GM12891 (cell line): ENCODE results near the gene MYO7A.
A peak's percentile ranks its signal among the peaks of the same experiment; 100 is the strongest.

Experiments
- DNase-seq: peaks from one replicate; pipeline ENCODE4 v3.0.0; 2011; ENCODE audit warnings: low spot score; ENCODE audit not compliant: insufficient read length
- FAIRE-seq: peaks from 2 replicates; lab custom pipeline; 2011; peaks lifted over from hg19 to GRCh38; lab: Jason Lieb, UNC
- PAX5 ChIP-seq: IDR thresholded peaks from 2 replicates; pipeline ENCODE4 v1.6.1; 2011; ENCODE audit warnings: low read length, moderate library complexity, mild to moderate bottlenecking; ENCODE audit not compliant: insufficient read depth, severe bottlenecking
- POLR2A ChIP-seq: IDR thresholded peaks from 2 replicates; pipeline ENCODE4 v1.6.1; 2011; ENCODE audit warnings: low read depth, low read length, control low read depth
- POLR2AphosphoS5 ChIP-seq: IDR thresholded peaks from 2 replicates; pipeline ENCODE4 v1.6.1; 2011; ENCODE audit warnings: low read depth, low read length, control low read depth
- POU2F2 ChIP-seq: IDR thresholded peaks from 2 replicates; pipeline ENCODE4 v1.6.1; 2011; ENCODE audit warnings: low read depth, mild to moderate bottlenecking, control low read depth, low read length, moderate library complexity
- SPI1 ChIP-seq: IDR thresholded peaks from 2 replicates; pipeline ENCODE4 v1.6.1; 2011; ENCODE audit warnings: low read depth, low read length, control low read depth
- TAF1 ChIP-seq: IDR thresholded peaks from 2 replicates; pipeline ENCODE4 v1.6.1; 2011; ENCODE audit warnings: low read depth, low read length, control low read depth

The MYO7A gene

DNA sequence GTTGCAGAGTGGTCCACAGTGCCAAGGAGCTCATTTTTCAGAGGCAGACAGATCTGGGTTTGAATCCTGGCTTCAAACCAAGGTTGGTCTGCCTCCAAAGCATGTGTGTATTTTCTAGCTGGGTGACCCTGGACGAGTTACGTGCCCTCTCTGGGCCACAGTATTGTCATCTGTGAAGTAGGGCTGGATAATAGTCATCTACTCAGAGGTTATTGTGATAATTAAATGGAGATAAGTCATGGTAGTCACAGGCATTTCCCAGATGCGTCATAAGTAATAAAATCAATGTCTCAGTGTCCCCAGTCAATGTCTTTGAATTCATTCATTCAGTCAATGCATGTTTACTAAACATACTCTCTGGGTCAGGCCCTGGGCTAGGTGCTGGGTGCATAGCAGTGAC is 16.8 kb upstream of the MYO7A start:
- FAIRE-seq (no peak), DNase-seq (no peak)
- TF ChIP-seq POLR2A (no peak), SPI1 (no peak), TAF1 (no peak), POU2F2 (no peak), POLR2AphosphoS5 (no peak), PAX5 (no peak)

DNA sequence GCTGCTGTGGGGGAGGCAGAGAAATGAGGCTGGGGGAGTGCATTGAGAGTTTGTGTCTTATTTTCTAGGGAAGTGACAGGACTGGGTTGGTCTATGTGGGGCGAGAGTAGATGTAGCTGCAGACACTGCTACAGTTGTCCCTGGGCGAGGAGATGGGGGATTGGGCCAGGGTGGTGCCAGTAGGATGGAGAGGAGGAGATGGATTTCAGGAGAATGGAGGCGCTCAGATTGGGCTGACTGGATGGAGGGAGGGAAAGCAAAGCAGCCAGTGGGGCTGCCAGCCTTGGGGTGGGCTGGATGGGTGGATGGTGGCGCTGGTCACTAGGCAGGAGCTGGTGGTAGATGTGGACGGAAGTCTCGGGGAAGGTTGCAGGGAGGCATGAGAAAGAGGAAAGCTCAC is 16.1 kb upstream of the MYO7A start:
- TF ChIP-seq SPI1 (no peak), PAX5 (no peak), POLR2AphosphoS5 (no peak), POLR2A (no peak), POU2F2 (no peak), TAF1 (no peak)
- FAIRE-seq (no peak), DNase-seq (no peak)

GRCh38 chr11:77112641-77113381 is 15.2 kb upstream of the MYO7A start:
- DNase-seq (no peak), FAIRE-seq (no peak)
- no peak for TF ChIP-seq SPI1
- TF ChIP-seq POU2F2: no peak
- TF ChIP-seq PAX5: no peak
- TF ChIP-seq TAF1: no peak
- no peak for TF ChIP-seq POLR2A
- no peak for TF ChIP-seq POLR2AphosphoS5

- no peak for TF ChIP-seq SPI1
- TF ChIP-seq PAX5: no peak
- TF ChIP-seq POU2F2: no peak
- no peak for TF ChIP-seq TAF1
- TF ChIP-seq POLR2A: no peak
- TF ChIP-seq POLR2AphosphoS5: no peak
- FAIRE-seq: no peak
- peak; percentile 61 for DNase-seq
Measured at GRCh38 chr11:77113382-77114088, 14.5 kb upstream of the MYO7A start.

- no peak for FAIRE-seq
- TF ChIP-seq POLR2A (no peak), POLR2AphosphoS5 (no peak), PAX5 (no peak), TAF1 (no peak), SPI1 (no peak), POU2F2 (no peak)
- DNase-seq: no peak
Measured at GRCh38 chr11:77114089-77114463, 14.0 kb upstream of the MYO7A start.

DNA sequence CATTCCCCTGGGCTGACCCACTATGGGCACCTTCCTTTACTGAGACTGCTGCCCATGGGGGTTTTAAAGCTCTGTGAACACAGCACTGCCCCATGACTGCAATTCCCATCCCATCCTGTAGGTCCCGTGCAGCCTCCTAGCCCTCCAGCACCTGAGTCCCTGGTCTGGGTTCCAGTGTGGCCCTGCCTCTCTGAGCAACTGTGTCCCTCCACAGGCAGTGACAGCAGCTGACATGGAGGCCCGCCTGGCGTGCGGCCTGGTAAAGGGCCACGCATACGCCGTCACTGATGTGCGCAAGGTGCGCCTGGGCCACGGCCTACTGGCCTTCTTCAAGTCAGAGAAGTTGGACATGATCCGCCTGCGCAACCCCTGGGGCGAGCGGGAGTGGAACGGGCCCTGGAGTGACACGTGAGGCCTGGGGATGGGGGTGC is 12.8 kb upstream of the MYO7A start:
- DNase-seq (peak; percentile 53), FAIRE-seq (no peak)
- TF ChIP-seq TAF1 (no peak), POLR2A (no peak), PAX5 (no peak), SPI1 (no peak), POLR2AphosphoS5 (no peak), POU2F2 (no peak)

DNA sequence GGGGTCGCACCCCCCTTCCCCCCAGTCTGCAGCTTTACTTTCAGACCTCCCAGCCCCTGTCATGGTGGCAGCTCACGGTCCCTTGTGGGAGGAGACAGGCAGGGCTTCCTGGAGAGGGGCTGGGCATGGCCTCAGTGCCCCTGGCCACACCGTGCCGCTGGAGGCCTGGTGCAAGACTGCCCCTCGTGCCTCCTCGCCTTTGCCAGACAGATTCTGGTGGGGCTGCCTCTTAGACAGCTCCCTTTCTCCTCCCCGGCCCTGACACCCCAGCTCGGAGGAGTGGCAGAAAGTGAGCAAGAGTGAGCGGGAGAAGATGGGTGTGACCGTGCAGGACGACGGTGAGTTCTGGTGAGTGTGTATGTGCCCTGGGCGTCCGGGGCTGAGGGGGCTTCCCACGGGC is 12.1 kb upstream of the MYO7A start:
- DNase-seq: no peak
- TF ChIP-seq POU2F2 (no peak), TAF1 (no peak), SPI1 (no peak), POLR2AphosphoS5 (no peak), POLR2A (no peak), PAX5 (no peak)
- no peak for FAIRE-seq

DNA sequence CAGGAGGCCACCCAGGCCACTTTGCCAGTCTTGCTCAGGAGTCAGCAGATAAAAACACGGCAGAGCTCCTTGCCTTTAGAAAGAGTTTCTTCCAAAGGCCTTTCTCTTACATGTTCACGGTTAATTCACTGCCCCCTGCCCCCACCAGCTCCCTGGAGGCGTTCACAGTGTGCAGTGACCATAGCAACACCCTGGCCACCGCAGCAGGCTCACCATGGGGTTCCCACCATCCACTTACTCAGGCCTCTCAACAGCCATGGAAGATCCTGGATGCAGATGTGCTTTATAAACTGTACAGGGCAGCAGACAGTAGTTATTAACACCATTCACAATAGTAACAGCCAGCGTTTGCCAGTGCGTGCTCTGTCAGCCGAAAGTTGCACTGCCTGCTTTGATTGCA is 10.6 kb upstream of the MYO7A start:
- FAIRE-seq: no peak
- DNase-seq: no peak
- TF ChIP-seq POLR2AphosphoS5: no peak
- TF ChIP-seq TAF1: no peak
- TF ChIP-seq POU2F2: no peak
- TF ChIP-seq POLR2A: no peak
- TF ChIP-seq SPI1: no peak
- no peak for TF ChIP-seq PAX5

DNA sequence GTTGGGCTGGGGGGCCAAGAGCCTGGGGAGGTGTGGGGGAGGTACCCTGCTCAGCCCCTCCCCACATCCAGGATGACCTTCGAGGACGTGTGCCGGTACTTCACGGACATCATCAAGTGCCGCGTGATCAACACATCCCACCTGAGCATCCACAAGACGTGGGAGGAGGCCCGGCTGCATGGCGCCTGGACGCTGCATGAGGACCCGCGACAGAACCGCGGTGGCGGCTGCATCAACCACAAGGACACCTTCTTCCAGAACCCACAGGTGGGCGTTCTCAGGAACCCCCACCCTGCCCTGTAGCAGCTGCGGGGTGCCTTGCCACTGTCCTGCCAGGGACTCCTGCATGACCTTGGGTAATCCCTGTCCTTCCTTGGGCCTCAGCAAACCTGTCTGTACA is 10.0 kb upstream of the MYO7A start:
- TF ChIP-seq TAF1 (no peak), POLR2AphosphoS5 (no peak), SPI1 (no peak), PAX5 (no peak), POLR2A (no peak), POU2F2 (no peak)
- FAIRE-seq: no peak
- no peak for DNase-seq

DNA sequence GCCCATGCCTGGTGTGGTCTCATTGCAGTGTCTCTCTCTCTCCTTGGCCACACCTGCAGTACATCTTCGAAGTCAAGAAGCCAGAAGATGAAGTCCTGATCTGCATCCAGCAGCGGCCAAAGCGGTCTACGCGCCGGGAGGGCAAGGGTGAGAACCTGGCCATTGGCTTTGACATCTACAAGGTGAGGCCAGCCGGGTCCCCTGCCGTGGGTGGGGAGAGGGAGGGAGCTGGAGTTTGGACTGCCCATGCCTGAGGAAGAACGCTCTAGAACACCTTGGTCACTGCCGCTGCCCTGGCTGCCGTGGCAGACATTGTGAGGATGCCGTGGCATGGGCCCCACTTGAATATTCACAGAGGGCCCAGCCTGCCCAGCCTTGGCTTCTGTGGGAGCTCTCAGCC is 9.1 kb upstream of the MYO7A start:
- FAIRE-seq: no peak
- DNase-seq: no peak
- no peak for TF ChIP-seq POLR2A
- TF ChIP-seq TAF1: no peak
- no peak for TF ChIP-seq POU2F2
- TF ChIP-seq PAX5: no peak

DNA sequence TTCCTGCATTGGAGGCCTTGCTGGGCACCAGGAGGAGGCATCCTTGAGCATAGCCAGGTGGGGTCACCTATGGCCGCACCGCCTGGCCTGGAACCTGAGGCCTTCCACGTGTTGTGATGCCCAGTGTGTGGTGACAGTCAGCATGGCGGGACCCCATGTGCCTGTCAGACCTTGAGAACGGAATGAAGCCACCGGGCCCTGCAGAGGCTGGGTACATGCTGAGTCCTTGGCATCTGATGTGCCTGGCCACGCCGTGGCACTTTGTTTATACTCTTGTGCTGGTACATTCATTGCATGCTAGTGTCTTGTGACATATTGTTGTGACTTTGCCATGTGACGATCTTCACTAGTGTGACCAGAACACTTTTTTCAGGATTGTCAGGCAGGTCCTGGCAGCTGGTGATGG is 8.5 kb upstream of the MYO7A start:
- TF ChIP-seq POLR2A (no peak), SPI1 (no peak), POLR2AphosphoS5 (no peak), POU2F2 (no peak), TAF1 (no peak), PAX5 (no peak)
- DNase-seq: no peak
- no peak for FAIRE-seq
